ENCODE data around the gene RAB40A.

Gene RAB40A

GRCh38 chrX:103488332-103488731 lies 31.0 kb downstream of the RAB40A start:
- Histone ChIP-seq H3K79me1 (ENCODE audit: low read depth, low read length) (no peaks in the 10 kb centered on the region), H3K18ac (ENCODE audit: low read length) (no peak overlapping the region), H3K9me3 (replicated peaks in 1 of 2; ENCODE audit: control insufficient read depth in 2 of 2, insufficient read depth in 1 of 2, low read depth in 1 of 2, low read length in 2 of 2) (no peaks in the 10 kb centered on the region), H2BK12ac (ENCODE audit: low read length) (no peak overlapping the region), H3K23ac (ENCODE audit: low read depth, low read length, poor library complexity) (no peak overlapping the region), H2BK5ac (ENCODE audit: low read length) (no peak overlapping the region), H3K4ac (ENCODE audit: low read length) (no peak overlapping the region), H2AK5ac (ENCODE audit: low read depth, low read length) (no peak overlapping the region), H2BK120ac (ENCODE audit: low read depth, low read length) (no peak overlapping the region), H4K8ac (ENCODE audit: low read depth, low read length) (no peak overlapping the region), H3K27ac (replicated peaks; ENCODE audit: low read length) (no peak overlapping the region), H3K4me2 (ENCODE audit: insufficient read depth, low read length, poor library complexity, severe bottlenecking) (no peak overlapping the region), H2AFZ (ENCODE audit: low read length) (no peak overlapping the region), H3K4me3 (ENCODE audit: low read length in 2 of 2) (no peak overlapping the region), H3K4me1 (ENCODE audit: control insufficient read depth in 2 of 2, insufficient read depth in 1 of 2, low read depth in 1 of 2, low read length in 2 of 2) (no peaks in the 10 kb centered on the region), H4K91ac (ENCODE audit: low read depth, low read length, poor library complexity) (no peak overlapping the region), H3K27me3 (ENCODE audit: control insufficient read depth in 3 of 3, insufficient read depth in 3 of 3, low read depth in 1 of 3, low read length in 3 of 3) (no peaks in the 10 kb centered on the region), H3K14ac (ENCODE audit: low read length) (no peak overlapping the region), H3K9ac (ENCODE audit: low read depth, low read length, poor library complexity) (no peak overlapping the region), H3K36me3 (replicated peaks in 1 of 2; ENCODE audit: control insufficient read depth in 2 of 2, insufficient read depth in 2 of 2, low read length in 2 of 2) (no peaks in the 10 kb centered on the region), H2BK15ac (ENCODE audit: low read length) (no peak overlapping the region)
- no peak for DNase-seq (ENCODE audit: low spot score)
- no CpG with 5 or more reads among the region's 4 CpGs for WGBS, 2 donors (ENCODE audit: extremely low coverage in 2 of 2, insufficient read length in 2 of 2, insufficient replicate concordance in 1 of 2)

GRCh38 chrX:103483720-103484119 lies 35.6 kb downstream of the RAB40A start:
- Histone ChIP-seq H3K14ac (ENCODE audit: low read length) (no peak overlapping the region), H4K8ac (ENCODE audit: low read depth, low read length) (no peak overlapping the region), H3K36me3 (replicated peaks in 1 of 2; ENCODE audit: control insufficient read depth in 2 of 2, insufficient read depth in 2 of 2, low read length in 2 of 2) (no peaks in the 10 kb centered on the region), H3K18ac (ENCODE audit: low read length) (no peak overlapping the region), H3K4me2 (ENCODE audit: insufficient read depth, low read length, poor library complexity, severe bottlenecking) (no peak overlapping the region), H2BK120ac (ENCODE audit: low read depth, low read length) (no peak overlapping the region), H3K9ac (ENCODE audit: low read depth, low read length, poor library complexity) (no peak overlapping the region), H2AFZ (ENCODE audit: low read length) (no peak overlapping the region), H2BK12ac (ENCODE audit: low read length) (no peak overlapping the region), H3K79me1 (ENCODE audit: low read depth, low read length) (no peaks in the 10 kb centered on the region), H3K4ac (ENCODE audit: low read length) (no peak overlapping the region), H3K23ac (ENCODE audit: low read depth, low read length, poor library complexity) (no peak overlapping the region), H3K4me3 (ENCODE audit: low read length in 2 of 2) (no peak overlapping the region), H3K4me1 (ENCODE audit: control insufficient read depth in 2 of 2, insufficient read depth in 1 of 2, low read depth in 1 of 2, low read length in 2 of 2) (no peaks in the 10 kb centered on the region), H3K9me3 (replicated peaks in 1 of 2; ENCODE audit: control insufficient read depth in 2 of 2, insufficient read depth in 1 of 2, low read depth in 1 of 2, low read length in 2 of 2) (no peaks in the 10 kb centered on the region), H3K27me3 (ENCODE audit: control insufficient read depth in 3 of 3, insufficient read depth in 3 of 3, low read depth in 1 of 3, low read length in 3 of 3) (no peaks in the 10 kb centered on the region), H4K91ac (ENCODE audit: low read depth, low read length, poor library complexity) (no peak overlapping the region), H2BK5ac (ENCODE audit: low read length) (no peak overlapping the region), H3K27ac (replicated peaks; ENCODE audit: low read length) (no peak overlapping the region), H2AK5ac (ENCODE audit: low read depth, low read length) (no peak overlapping the region), H2BK15ac (ENCODE audit: low read length) (no peak overlapping the region)
- no peak for DNase-seq (ENCODE audit: low spot score)
- WGBS, 2 donors (ENCODE audit: extremely low coverage in 2 of 2, insufficient read length in 2 of 2, insufficient replicate concordance in 1 of 2) = no CpG with 5 or more reads among the region's 4 CpGs

- Histone ChIP-seq H4K8ac (ENCODE audit: low read depth, low read length) (no peak overlapping the region), H3K4me2 (ENCODE audit: insufficient read depth, low read length, poor library complexity, severe bottlenecking) (no peak overlapping the region), H2BK12ac (ENCODE audit: low read length) (no peak overlapping the region), H3K4me1 (ENCODE audit: control insufficient read depth in 2 of 2, insufficient read depth in 1 of 2, low read depth in 1 of 2, low read length in 2 of 2) (no peaks in the 10 kb centered on the region), H3K14ac (ENCODE audit: low read length) (no peak overlapping the region), H2BK5ac (ENCODE audit: low read length) (no peak overlapping the region), H3K4me3 (ENCODE audit: low read length in 2 of 2) (no peak overlapping the region), H3K9me3 (replicated peaks in 1 of 2; ENCODE audit: control insufficient read depth in 2 of 2, insufficient read depth in 1 of 2, low read depth in 1 of 2, low read length in 2 of 2) (no peaks in the 10 kb centered on the region), H3K4ac (ENCODE audit: low read length) (no peak overlapping the region), H2AFZ (ENCODE audit: low read length) (no peak overlapping the region), H4K91ac (ENCODE audit: low read depth, low read length, poor library complexity) (no peak overlapping the region), H2BK15ac (ENCODE audit: low read length) (no peak overlapping the region), H3K23ac (ENCODE audit: low read depth, low read length, poor library complexity) (no peak overlapping the region), H3K27ac (replicated peaks; ENCODE audit: low read length) (no peak overlapping the region), H3K36me3 (replicated peaks in 1 of 2; ENCODE audit: control insufficient read depth in 2 of 2, insufficient read depth in 2 of 2, low read length in 2 of 2) (peaks cover 0 to under 1% of the 10 kb centered on the region in 2 donors), H3K9ac (ENCODE audit: low read depth, low read length, poor library complexity) (no peak overlapping the region), H3K79me1 (ENCODE audit: low read depth, low read length) (no peaks in the 10 kb centered on the region), H2AK5ac (ENCODE audit: low read depth, low read length) (no peak overlapping the region), H2BK120ac (ENCODE audit: low read depth, low read length) (no peak overlapping the region), H3K18ac (ENCODE audit: low read length) (no peak overlapping the region), H3K27me3 (ENCODE audit: control insufficient read depth in 3 of 3, insufficient read depth in 3 of 3, low read depth in 1 of 3, low read length in 3 of 3) (no peaks in the 10 kb centered on the region)
- DNase-seq (ENCODE audit: low spot score) = no peak
- WGBS, 2 donors (ENCODE audit: extremely low coverage in 2 of 2, insufficient read length in 2 of 2, insufficient replicate concordance in 1 of 2) = no CpG with 5 or more reads among the region's 2 CpGs
Observed at GRCh38 chrX:103480526-103480925, 38.8 kb downstream of the RAB40A start.

- Histone ChIP-seq H2AFZ (ENCODE audit: low read length) (no peak overlapping the region), H2BK5ac (ENCODE audit: low read length) (no peak overlapping the region), H4K8ac (ENCODE audit: low read depth, low read length) (no peak overlapping the region), H3K4me1 (ENCODE audit: control insufficient read depth in 2 of 2, insufficient read depth in 1 of 2, low read depth in 1 of 2, low read length in 2 of 2) (no peaks in the 10 kb centered on the region), H3K23ac (ENCODE audit: low read depth, low read length, poor library complexity) (no peak overlapping the region), H3K4ac (ENCODE audit: low read length) (no peak overlapping the region), H3K14ac (ENCODE audit: low read length) (no peak overlapping the region), H2AK5ac (ENCODE audit: low read depth, low read length) (no peak overlapping the region), H3K27ac (replicated peaks; ENCODE audit: low read length) (no peak overlapping the region), H3K4me3 (ENCODE audit: low read length in 2 of 2) (no peak overlapping the region), H3K18ac (ENCODE audit: low read length) (no peak overlapping the region), H4K91ac (ENCODE audit: low read depth, low read length, poor library complexity) (no peak overlapping the region), H3K4me2 (ENCODE audit: insufficient read depth, low read length, poor library complexity, severe bottlenecking) (no peak overlapping the region), H2BK120ac (ENCODE audit: low read depth, low read length) (no peak overlapping the region), H2BK12ac (ENCODE audit: low read length) (no peak overlapping the region), H3K9me3 (replicated peaks in 1 of 2; ENCODE audit: control insufficient read depth in 2 of 2, insufficient read depth in 1 of 2, low read depth in 1 of 2, low read length in 2 of 2) (no peaks in the 10 kb centered on the region), H3K36me3 (replicated peaks in 1 of 2; ENCODE audit: control insufficient read depth in 2 of 2, insufficient read depth in 2 of 2, low read length in 2 of 2) (peaks cover 0 to 5% of the 10 kb centered on the region in 2 donors), H3K27me3 (ENCODE audit: control insufficient read depth in 3 of 3, insufficient read depth in 3 of 3, low read depth in 1 of 3, low read length in 3 of 3) (no peaks in the 10 kb centered on the region), H3K79me1 (ENCODE audit: low read depth, low read length) (no peaks in the 10 kb centered on the region), H2BK15ac (ENCODE audit: low read length) (no peak overlapping the region), H3K9ac (ENCODE audit: low read depth, low read length, poor library complexity) (no peak overlapping the region)
- no peak for DNase-seq (ENCODE audit: low spot score)
Observed at GRCh38 chrX:103477496-103477895, 41.8 kb downstream of the RAB40A start.

All from neuronal stem cell (in vitro differentiated cells).